H9 (cell line): ENCODE data around the gene YBEY. TPM values are rescaled to one million over a fixed set of nuclear protein-coding genes. Genes with fewer than 3 reads are reported as not detected.
A peak's percentile ranks its signal among the peaks of the same experiment; 100 is the strongest.

Experiments
- DNase-seq: peaks from one replicate; pipeline ENCODE4 v3.0.0-alpha.2; 2017
- H2AFZ ChIP-seq: one replicate; pipeline ENCODE4 v1.6.1; 2013; ENCODE audit warnings: mild to moderate bottlenecking, low read length, control low read depth, moderate library complexity
- H2AK5ac ChIP-seq: 2 replicates; pipeline ENCODE4 v1.6.1; 2013; ENCODE audit warnings: low read length, control low read depth, mixed read lengths; ENCODE audit not compliant: insufficient read length
- H2BK120ac ChIP-seq: one replicate; pipeline ENCODE4 v1.6.1; 2013; ENCODE audit warnings: low read depth, mild to moderate bottlenecking, low read length, control low read depth, inconsistent platforms; ENCODE audit not compliant: poor library complexity, severe bottlenecking
- H2BK12ac ChIP-seq: 2 replicates; pipeline ENCODE4 v1.6.1; 2013; ENCODE audit warnings: low read length, control low read depth, mixed read lengths, low read depth; ENCODE audit not compliant: insufficient read length
- H2BK15ac ChIP-seq: 2 replicates; pipeline ENCODE4 v1.6.1; 2013; ENCODE audit warnings: low read depth, low read length, control low read depth
- H2BK20ac ChIP-seq: one replicate; pipeline ENCODE4 v1.6.1; 2013; ENCODE audit warnings: low read depth, mild to moderate bottlenecking, low read length, control low read depth, inconsistent platforms; ENCODE audit not compliant: poor library complexity, severe bottlenecking
- H2BK5ac ChIP-seq: 2 replicates; pipeline ENCODE4 v1.6.1; 2013; ENCODE audit warnings: low read length, control low read depth, mixed read lengths; ENCODE audit not compliant: insufficient read length
- H3K14ac ChIP-seq: 2 replicates; pipeline ENCODE4 v1.6.1; 2013; ENCODE audit warnings: low read length, control low read depth; ENCODE audit not compliant: insufficient read depth
- H3K18ac ChIP-seq: 2 replicates; pipeline ENCODE4 v1.6.1; 2013; ENCODE audit warnings: low read depth, mild to moderate bottlenecking, mixed read lengths, low read length, control low read depth; ENCODE audit not compliant: insufficient read length
- H3K23ac ChIP-seq: 2 replicates; pipeline ENCODE4 v1.6.1; 2013; ENCODE audit warnings: low read length, control low read depth, mixed read lengths, low read depth; ENCODE audit not compliant: insufficient read length
- H3K23me2 ChIP-seq: 2 replicates; pipeline ENCODE4 v1.6.1; 2013; ENCODE audit warnings: low read depth, mild to moderate bottlenecking, mixed read lengths, low read length, control low read depth; ENCODE audit not compliant: insufficient read length, poor library complexity, severe bottlenecking
- H3K27ac ChIP-seq: 2 replicates; pipeline ENCODE4 v1.5.1; 2013; ENCODE audit warnings: low read length, control low read depth, mixed read lengths, low read depth; ENCODE audit not compliant: insufficient read length
- H3K27me3 ChIP-seq: 2 replicates; pipeline ENCODE4 v1.6.1; 2013; ENCODE audit warnings: low read length, control low read depth, inconsistent platforms; ENCODE audit not compliant: insufficient read depth
- H3K4ac ChIP-seq: 2 replicates; pipeline ENCODE4 v1.6.1; 2013; ENCODE audit warnings: low read depth, mild to moderate bottlenecking, control low read depth, inconsistent platforms, low read length, moderate library complexity
- H3K4me1 ChIP-seq: 2 replicates; pipeline ENCODE4 v1.6.1; 2013; ENCODE audit warnings: low read length, control low read depth, inconsistent platforms; ENCODE audit not compliant: insufficient read depth
- H3K4me2 ChIP-seq: 2 replicates; pipeline ENCODE4 v1.6.1; 2013; ENCODE audit warnings: low read length, control low read depth, mixed read lengths; ENCODE audit not compliant: insufficient read length, insufficient read depth
- H3K56ac ChIP-seq: 2 replicates; pipeline ENCODE4 v1.6.1; 2013; ENCODE audit warnings: low read depth, mild to moderate bottlenecking, mixed read lengths, low read length, control low read depth; ENCODE audit not compliant: insufficient read length
- H3K79me1 ChIP-seq: 2 replicates; pipeline ENCODE4 v1.6.1; 2013; ENCODE audit warnings: low read depth, mild to moderate bottlenecking, moderate library complexity, low read length, control low read depth, inconsistent platforms; ENCODE audit not compliant: insufficient read depth, poor library complexity, severe bottlenecking
- H3K79me2 ChIP-seq: 2 replicates; pipeline ENCODE4 v1.6.1; 2013; ENCODE audit warnings: low read length, control low read depth, inconsistent platforms; ENCODE audit not compliant: insufficient read depth
- H3K9ac ChIP-seq: 2 replicates; pipeline ENCODE4 v1.6.1; 2013; ENCODE audit warnings: low read length, control low read depth, mixed read lengths; ENCODE audit not compliant: insufficient read length; ENCODE audit errors: extremely low read depth
- H3K9me3 ChIP-seq: one replicate; pipeline ENCODE4 v1.6.1; 2013; ENCODE audit warnings: low read depth, low read length, inconsistent platforms; ENCODE audit not compliant: control insufficient read depth
- H3T11ph ChIP-seq: one replicate; pipeline ENCODE4 v1.6.1; 2013; ENCODE audit warnings: mild to moderate bottlenecking, low read length, control low read depth, inconsistent platforms
- H4K20me1 ChIP-seq: one replicate; pipeline ENCODE4 v1.6.1; 2013; ENCODE audit not compliant: control insufficient read depth, insufficient read length, insufficient read depth
- H4K5ac ChIP-seq: 2 replicates; pipeline ENCODE4 v1.6.1; 2013; ENCODE audit warnings: low read depth, mild to moderate bottlenecking, mixed read lengths, low read length, control low read depth; ENCODE audit not compliant: insufficient read length
- H4K8ac ChIP-seq: replicated peaks from 2 replicates; pipeline ENCODE4 v1.6.1; 2013; ENCODE audit warnings: low read length, control low read depth, mixed read lengths, low read depth; ENCODE audit not compliant: insufficient read length
- H4K91ac ChIP-seq: 2 replicates; pipeline ENCODE4 v1.6.1; 2013; ENCODE audit warnings: low read depth, mild to moderate bottlenecking, moderate library complexity, mixed read lengths, low read length, control low read depth; ENCODE audit not compliant: insufficient read length
- H3K27ac Mint-ChIP-seq, 3 experiments: 2 replicates in 2 of 3; 3 replicates in 1 of 3; pipeline ENCODE4 v1.8.0; 2020 to 2021; ENCODE audit warnings: mixed read lengths in 3 of 3, mild to moderate bottlenecking in 1 of 3, moderate library complexity in 1 of 3
- H3K27me3 Mint-ChIP-seq: 2 replicates; pipeline ENCODE4 v1.8.0; 2021; ENCODE audit warnings: low read depth, mild to moderate bottlenecking, moderate library complexity, mixed read lengths
- H3K36me3 Mint-ChIP-seq, 3 experiments: 2 replicates in 2 of 3; 3 replicates in 1 of 3; pipeline ENCODE4 v1.8.0; 2020 to 2021; ENCODE audit warnings: low read depth in 3 of 3, mixed read lengths in 3 of 3; ENCODE audit not compliant: insufficient read depth in 1 of 3
- H3K4me1 Mint-ChIP-seq, 2 experiments: 2 replicates each; pipeline ENCODE4 v1.8.0; 2020; ENCODE audit warnings: mixed read lengths in 2 of 2
- H3K4me3 Mint-ChIP-seq, 2 experiments: 2 replicates in 1 of 2; 3 replicates in 1 of 2; pipeline ENCODE4 v1.8.0; 2020 to 2021; ENCODE audit warnings: mild to moderate bottlenecking in 2 of 2, mixed read lengths in 2 of 2, moderate library complexity in 1 of 2
- H3K9me3 Mint-ChIP-seq, 2 experiments: 2 replicates in 1 of 2; 3 replicates in 1 of 2; pipeline ENCODE4 v1.8.0; 2020; ENCODE audit warnings: mild to moderate bottlenecking in 2 of 2, mixed read lengths in 2 of 2, moderate library complexity in 1 of 2
- CTCF ChIP-seq: fragments of 200-600 bp; sonication (generic); conservative IDR thresholded peaks from 3 replicates; pipeline ENCODE4 v1.8.0; 2021; ENCODE audit warnings: antibody characterized with exemption, mild to moderate bottlenecking
- WGBS: extraction: QIAGEN DNeasy Blood & Tissue Kit; methylation state at CpG from one replicate; pipeline ENCODE4 v1.1.7; 2013; ENCODE audit warnings: missing lambda C conversion rate, low lambda C conversion rate, mixed read lengths; ENCODE audit not compliant: insufficient read length; ENCODE audit errors: extremely low coverage; 5-methylcytosine and 5-hydroxymethylcytosine counted together
- total RNA-seq: library from RNA; stranded (reverse); gene quantifications from 2 replicates; pipeline ENCODE4 v1.2.1, GENCODE V29; 2021

The YBEY gene
- total RNA-seq, 1 experiment from 2014 or later = 26.2 TPM

- no peaks in the 10 kb centered on the region for H3K23me2 ChIP-seq
- Mint-ChIP-seq H3K4me1 (no peaks in the 10 kb centered on the region), H3K36me3 (peaks cover 35 to 82% (median 75%) of the 10 kb centered on the region in 3 experiments; a peak in 6 of 7 replicates), H3K9me3 (no peaks in the 10 kb centered on the region), H3K27ac (peak overlapping the region; percentile 40 to 79 (median 77); a peak in 4 of 7 replicates), H3K27me3 (no peaks in the 10 kb centered on the region), H3K4me3 (no peak overlapping the region)
- no peaks in the 10 kb centered on the region for H3K27me3 ChIP-seq
- DNase-seq = no peak
- WGBS = no CpG with 5 or more reads among the region's 19 CpGs
- no peak overlapping the region for H3K27ac ChIP-seq
- H3K4me1 ChIP-seq = no peaks in the 10 kb centered on the region
- no peak overlapping the region for H3K4ac ChIP-seq
- H3K56ac ChIP-seq = no peak overlapping the region
- no peak overlapping the region for H3K14ac ChIP-seq
- H3K9me3 ChIP-seq = no peaks in the 10 kb centered on the region
- H3K18ac ChIP-seq = no peak overlapping the region
- H2BK12ac ChIP-seq = no peak overlapping the region
- no peaks in the 10 kb centered on the region for H3K79me2 ChIP-seq
- no peak overlapping the region for H2BK5ac ChIP-seq
- no peak overlapping the region for H2BK20ac ChIP-seq
- no peak overlapping the region for H4K91ac ChIP-seq
- no peak overlapping the region for H2BK120ac ChIP-seq
- no peak for TF ChIP-seq CTCF
- no peak overlapping the region for H3K9ac ChIP-seq
- no peak overlapping the region for H2BK15ac ChIP-seq
- no peak overlapping the region for H2AFZ ChIP-seq
- H3K23ac ChIP-seq = no peak overlapping the region
- H4K5ac ChIP-seq = no peak overlapping the region
- H4K20me1 ChIP-seq = no peaks in the 10 kb centered on the region
- H3T11ph ChIP-seq = no peak overlapping the region
- H2AK5ac ChIP-seq = no peak overlapping the region
- no peaks in the 10 kb centered on the region for H3K79me1 ChIP-seq
- H4K8ac ChIP-seq = no peak overlapping the region
- H3K4me2 ChIP-seq = no peak overlapping the region
Observed at GRCh38 chr21:46266946-46267345, 19.2 kb upstream of the YBEY start.
